MM.1S (cell line): ENCODE measurements around the gene HSBP1L1.

Experiments
- EZH2phosphoT487 ChIP-seq: fragments of 300-600 bp; sonication (generic); IDR thresholded peaks from 2 replicates; pipeline ENCODE4 v1.6.1; 2018; ENCODE audit warnings: antibody characterized with exemption, low read length
- TF ChIP-seq, protein P1 (sequence below): fragments of 300-600 bp; sonication (generic); IDR thresholded peaks from 2 replicates; pipeline ENCODE4 v1.5.1; 2016; ENCODE audit warnings: antibody characterized with exemption, low read length, mixed read lengths

DNA sequence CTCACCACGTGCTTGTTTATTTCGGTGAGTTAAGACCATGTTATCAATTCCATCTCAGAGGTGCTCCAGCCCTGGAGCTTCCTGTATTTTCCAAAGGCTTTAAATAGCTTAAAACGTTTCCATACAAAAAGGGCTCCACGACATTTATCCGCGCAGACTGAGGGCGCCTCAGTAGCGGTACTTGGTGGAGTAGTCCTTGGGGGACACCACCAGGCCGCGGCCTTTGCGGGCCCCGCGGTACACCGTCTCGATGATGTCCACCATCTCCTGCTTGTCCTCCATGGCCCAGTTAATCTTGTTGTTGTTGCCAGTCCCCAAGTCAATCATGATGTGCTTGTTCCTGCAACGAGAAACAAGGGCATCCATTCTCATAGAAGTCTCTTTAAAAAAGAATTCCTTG, 9.1 kb downstream of the HSBP1L1 start:
- TF ChIP-seq, protein P1, sequence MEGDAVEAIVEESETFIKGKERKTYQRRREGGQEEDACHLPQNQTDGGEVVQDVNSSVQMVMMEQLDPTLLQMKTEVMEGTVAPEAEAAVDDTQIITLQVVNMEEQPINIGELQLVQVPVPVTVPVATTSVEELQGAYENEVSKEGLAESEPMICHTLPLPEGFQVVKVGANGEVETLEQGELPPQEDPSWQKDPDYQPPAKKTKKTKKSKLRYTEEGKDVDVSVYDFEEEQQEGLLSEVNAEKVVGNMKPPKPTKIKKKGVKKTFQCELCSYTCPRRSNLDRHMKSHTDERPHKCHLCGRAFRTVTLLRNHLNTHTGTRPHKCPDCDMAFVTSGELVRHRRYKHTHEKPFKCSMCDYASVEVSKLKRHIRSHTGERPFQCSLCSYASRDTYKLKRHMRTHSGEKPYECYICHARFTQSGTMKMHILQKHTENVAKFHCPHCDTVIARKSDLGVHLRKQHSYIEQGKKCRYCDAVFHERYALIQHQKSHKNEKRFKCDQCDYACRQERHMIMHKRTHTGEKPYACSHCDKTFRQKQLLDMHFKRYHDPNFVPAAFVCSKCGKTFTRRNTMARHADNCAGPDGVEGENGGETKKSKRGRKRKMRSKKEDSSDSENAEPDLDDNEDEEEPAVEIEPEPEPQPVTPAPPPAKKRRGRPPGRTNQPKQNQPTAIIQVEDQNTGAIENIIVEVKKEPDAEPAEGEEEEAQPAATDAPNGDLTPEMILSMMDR: no peak
- no peak for TF ChIP-seq EZH2phosphoT487
